B cell (primary cell): ENCODE measurements around the gene ITIH3. TPM values are rescaled to one million over a fixed set of nuclear protein-coding genes. Genes with fewer than 3 reads are reported as not detected.

Experiments
- ATAC-seq: fragments of 200-7000 bp; cut with Tn5 transposase; one replicate; pipeline ENCODE4 v1.10.0; 2021; ENCODE audit warnings: low read depth, mild to moderate bottlenecking, moderate number of reproducible peaks, moderate library complexity
- CTCF ChIA-PET: fragments of 350-600 bp; sonication (Branson Sonifier 250); formaldehyde crosslinking; loops from one replicate; lab custom pipeline; 2021; ENCODE audit warnings: antibody characterized with exemption, inconsistent platforms; lab: Charles Lee
- POLR2A ChIA-PET: fragments of 350-600 bp; sonication (Branson Sonifier 250); formaldehyde crosslinking; loops from one replicate; lab custom pipeline; 2021; ENCODE audit warnings: antibody characterized with exemption; lab: Charles Lee
- DNase-seq: peaks from one replicate; pipeline ENCODE4 v3.0.0; 2013
- H2AFZ ChIP-seq: 2 replicates; pipeline ENCODE4 v1.6.1; 2012; ENCODE audit warnings: mild to moderate bottlenecking, low read depth, low read length; ENCODE audit not compliant: insufficient read depth, poor library complexity, severe bottlenecking
- H3K27ac ChIP-seq, 2 donors: 1 replicate in 1 of 2; 2 replicates in 1 of 2; pipeline ENCODE4 v1.5.1; 2012 to 2013; ENCODE audit warnings: low read length in 2 of 2, mild to moderate bottlenecking in 2 of 2, moderate library complexity in 1 of 2
- H3K27me3 ChIP-seq, 4 experiments: fragments of 200-600 bp in 1 of 4; sonication (generic) in 1 of 4; replicated peaks in 1 of 4; 1 replicate in 2 of 4; 2 replicates in 2 of 4; pipeline versions ENCODE4 v1.6.1 to v1.7.0; 2013 to 2016; ENCODE audit warnings: low read length in 3 of 4, mild to moderate bottlenecking in 2 of 4, mixed read lengths in 1 of 4, moderate library complexity in 1 of 4; ENCODE audit not compliant: insufficient read depth in 4 of 4, control insufficient read depth in 3 of 4; ENCODE audit errors: control extremely low read depth in 1 of 4
- H3K36me3 ChIP-seq, 2 experiments: replicated peaks in 1 of 2; 1 replicate in 1 of 2; 2 replicates in 1 of 2; pipeline versions ENCODE4 v1.6.1 to v1.7.1; 2013; ENCODE audit warnings: low read length in 1 of 2; ENCODE audit not compliant: insufficient read depth in 2 of 2, control insufficient read depth in 1 of 2; ENCODE audit errors: control extremely low read depth in 1 of 2, extremely low read depth in 1 of 2
- H3K4me1 ChIP-seq, 2 donors: fragments of 200-600 bp in 1 of 2; sonication (generic) in 1 of 2; 1 replicate in 1 of 2; 2 replicates in 1 of 2; pipeline versions ENCODE4 v1.5.1 to v1.6.1; 2013 to 2017; ENCODE audit warnings: low read length in 2 of 2; ENCODE audit not compliant: control insufficient read depth in 2 of 2, insufficient read depth in 2 of 2
- H3K4me2 ChIP-seq: replicated peaks from 2 replicates; pipeline ENCODE3; 2012; ENCODE audit warnings: mild to moderate bottlenecking, low read depth, low read length; ENCODE audit not compliant: poor library complexity, severe bottlenecking
- H3K4me3 ChIP-seq, 5 experiments: fragments of 200-600 bp in 1 of 5; sonication (generic) in 1 of 5; 1 replicate in 3 of 5; 2 replicates in 2 of 5; pipeline versions ENCODE4 v1.5.1 to v1.7.0; 2011 to 2016; ENCODE audit warnings: low read length in 4 of 5, mild to moderate bottlenecking in 4 of 5, low read depth in 2 of 5, control low read depth in 1 of 5, moderate library complexity in 1 of 5; ENCODE audit not compliant: insufficient read depth in 1 of 5; ENCODE audit errors: control extremely low read depth in 1 of 5, extremely low read depth in 1 of 5
- H3K79me2 ChIP-seq: fragments of 200-600 bp; sonication (generic); one replicate; pipeline ENCODE4 v1.6.0; 2016; ENCODE audit warnings: low read length; ENCODE audit not compliant: control insufficient read depth, insufficient read depth
- H3K9ac ChIP-seq: fragments of 200-600 bp; sonication (generic); 2 replicates; pipeline ENCODE4 v1.6.1; 2017; ENCODE audit warnings: mild to moderate bottlenecking, low read length, moderate library complexity
- H3K9me3 ChIP-seq, 3 donors: one replicate each; pipeline versions ENCODE4 v1.6.1 to v1.7.1; 2013; ENCODE audit warnings: low read length in 2 of 3; ENCODE audit not compliant: control insufficient read depth in 2 of 3, insufficient read depth in 1 of 3; ENCODE audit errors: control extremely low read depth in 1 of 3
- H4K20me1 ChIP-seq: 2 replicates; pipeline ENCODE4 v1.6.0; 2012; ENCODE audit warnings: mild to moderate bottlenecking, low read length; ENCODE audit not compliant: insufficient read depth, control insufficient read depth, poor library complexity, severe bottlenecking
- H3K27ac Mint-ChIP-seq: one replicate; pipeline ENCODE4 v1.8.0; 2021; ENCODE audit warnings: mixed read lengths
- H3K27me3 Mint-ChIP-seq: one replicate; pipeline ENCODE4 v1.8.0; 2021; ENCODE audit warnings: mixed read lengths
- H3K4me1 Mint-ChIP-seq: one replicate; pipeline ENCODE4 v1.8.0; 2021; ENCODE audit warnings: mixed read lengths
- H3K4me3 Mint-ChIP-seq: one replicate; pipeline ENCODE4 v1.8.0; 2021; ENCODE audit warnings: mixed read lengths
- H3K9me3 Mint-ChIP-seq: one replicate; pipeline ENCODE4 v1.8.0; 2022; ENCODE audit warnings: mixed read lengths; ENCODE audit not compliant: insufficient read depth
- EZH2 ChIP-seq: IDR thresholded peaks from 2 replicates; pipeline ENCODE4 v1.6.1; 2012; ENCODE audit warnings: borderline replicate concordance, low read depth, mild to moderate bottlenecking, moderate library complexity, low read length; ENCODE audit not compliant: insufficient read depth, poor library complexity, severe bottlenecking
- WGBS: methylation state at CpG from one replicate; pipeline ENCODE4 v1.1.5; 2013; ENCODE audit warnings: missing lambda C conversion rate; ENCODE audit not compliant: insufficient coverage; 5-methylcytosine and 5-hydroxymethylcytosine counted together
- intact Hi-C: fragments of 100-400 bp; cut with micrococcal nuclease; formaldehyde crosslinking; loops from one replicate; pipeline ENCODE4 v1.10.0; 2022
- polyA plus RNA-seq: library from polyadenylated mRNA; depleted of rRNA; stranded (reverse); fragments of >200 nt; gene quantifications from 2 replicates; pipeline ENCODE4 v1.2.3, GENCODE V29; 2012
- total RNA-seq, 2 donors: library from RNA; stranded (reverse); fragments of 120-200 nt in 1 of 2; gene quantifications; 1 replicate in 1 of 2; 2 replicates in 1 of 2; pipeline versions ENCODE4 v1.2.3 to v1.2.4, GENCODE V29; 2013 to 2022
- TF ChIP-seq, protein P1 (sequence below): fragments of 200-600 bp; IDR thresholded peaks from one replicate; pipeline ENCODE4 v1.8.0; 2022; ENCODE audit warnings: antibody characterized with exemption, mild to moderate bottlenecking

Gene ITIH3
- total and polyA plus RNA-seq, 2 donors (not counting 1 experiment from before 2014, with no cell fraction given), result not detected

DNA sequence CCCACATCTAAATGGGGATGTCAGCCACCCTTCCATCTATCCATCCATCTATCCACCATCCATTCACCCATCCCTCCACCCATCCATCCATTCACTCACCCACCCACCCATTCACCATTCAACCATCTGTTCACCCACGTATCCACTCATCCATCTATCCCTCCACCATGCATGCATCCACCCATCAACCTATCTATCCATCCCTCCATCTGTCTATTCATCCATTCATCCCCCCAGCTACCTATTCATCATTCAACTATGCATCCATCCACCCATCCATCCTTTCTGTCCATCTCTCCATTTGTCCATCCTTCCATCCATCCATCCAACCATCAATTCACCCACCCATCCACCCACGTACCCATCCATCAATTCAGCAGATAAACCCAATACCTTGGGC is 14.6 kb downstream of the ITIH3 start:
- intact Hi-C loops, result no loop called here
- CTCF ChIA-PET, result no interaction called here
- Mint-ChIP-seq H3K27ac (no peak overlapping the region), H3K4me1 (no peaks in the 10 kb centered on the region), H3K27me3 (no peaks in the 10 kb centered on the region), H3K9me3 (no peaks in the 10 kb centered on the region), H3K4me3 (no peak overlapping the region)
- no peak overlapping the region for H3K4me2 ChIP-seq
- WGBS, result 88% methylated on average over 1 of the region's 2 CpGs
- no peaks in the 10 kb centered on the region for H3K79me2 ChIP-seq
- H3K9ac ChIP-seq, result no peak overlapping the region
- no peaks in the 10 kb centered on the region for H3K27me3 ChIP-seq
- ATAC-seq (no peak), DNase-seq (no peak)
- H3K36me3 ChIP-seq, result no peaks in the 10 kb centered on the region
- TF ChIP-seq EZH2, result no peak
- TF ChIP-seq, protein P1, sequence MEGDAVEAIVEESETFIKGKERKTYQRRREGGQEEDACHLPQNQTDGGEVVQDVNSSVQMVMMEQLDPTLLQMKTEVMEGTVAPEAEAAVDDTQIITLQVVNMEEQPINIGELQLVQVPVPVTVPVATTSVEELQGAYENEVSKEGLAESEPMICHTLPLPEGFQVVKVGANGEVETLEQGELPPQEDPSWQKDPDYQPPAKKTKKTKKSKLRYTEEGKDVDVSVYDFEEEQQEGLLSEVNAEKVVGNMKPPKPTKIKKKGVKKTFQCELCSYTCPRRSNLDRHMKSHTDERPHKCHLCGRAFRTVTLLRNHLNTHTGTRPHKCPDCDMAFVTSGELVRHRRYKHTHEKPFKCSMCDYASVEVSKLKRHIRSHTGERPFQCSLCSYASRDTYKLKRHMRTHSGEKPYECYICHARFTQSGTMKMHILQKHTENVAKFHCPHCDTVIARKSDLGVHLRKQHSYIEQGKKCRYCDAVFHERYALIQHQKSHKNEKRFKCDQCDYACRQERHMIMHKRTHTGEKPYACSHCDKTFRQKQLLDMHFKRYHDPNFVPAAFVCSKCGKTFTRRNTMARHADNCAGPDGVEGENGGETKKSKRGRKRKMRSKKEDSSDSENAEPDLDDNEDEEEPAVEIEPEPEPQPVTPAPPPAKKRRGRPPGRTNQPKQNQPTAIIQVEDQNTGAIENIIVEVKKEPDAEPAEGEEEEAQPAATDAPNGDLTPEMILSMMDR, result no peak
- H2AFZ ChIP-seq, result no peak overlapping the region
- H3K27ac ChIP-seq, result no peak overlapping the region
- H3K4me3 ChIP-seq, result no peak overlapping the region
- H3K9me3 ChIP-seq, result no peaks in the 10 kb centered on the region
- H3K4me1 ChIP-seq, result no peaks in the 10 kb centered on the region
- POLR2A ChIA-PET, result no interaction called here
- no peaks in the 10 kb centered on the region for H4K20me1 ChIP-seq

DNA sequence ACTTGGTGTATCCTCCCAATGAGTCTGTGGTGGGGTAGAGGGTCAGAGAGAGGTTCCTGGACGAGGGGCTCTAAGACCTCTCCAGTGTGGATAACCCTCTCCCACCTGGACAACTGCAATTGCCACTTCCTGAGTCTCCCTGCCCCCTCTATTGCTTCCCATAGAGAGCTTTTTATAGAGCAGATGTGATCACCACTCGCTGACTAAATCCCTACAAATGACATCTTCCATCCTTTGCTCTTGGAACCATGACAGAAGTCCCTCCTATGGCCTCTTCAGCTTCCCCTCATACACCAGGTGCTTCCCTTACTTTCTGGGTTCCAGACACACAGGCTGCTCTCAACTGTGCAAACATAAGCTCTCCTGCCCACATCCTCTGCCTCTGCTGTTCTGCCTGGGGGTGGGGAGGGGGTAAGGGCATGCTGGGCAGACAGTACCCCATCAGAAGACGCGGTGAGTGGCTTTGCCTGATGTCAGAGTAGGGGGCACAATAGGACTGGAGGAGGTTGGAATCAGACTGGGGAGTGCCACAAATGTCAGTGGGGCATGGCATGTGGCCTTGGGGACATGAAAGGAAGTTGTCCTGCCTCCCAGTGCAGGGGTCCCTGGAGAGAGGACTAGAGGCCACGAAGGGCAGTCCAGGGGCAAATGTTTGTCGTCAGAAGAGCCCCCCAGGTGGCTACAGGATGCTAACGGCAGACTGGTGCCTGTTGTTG is 15.2 kb downstream of the ITIH3 start:
- intact Hi-C loops, result no loop called here
- no peak overlapping the region for H3K4me2 ChIP-seq
- DNase-seq, result no peak
- no peaks in the 10 kb centered on the region for H3K9me3 Mint-ChIP-seq
- no peaks in the 10 kb centered on the region for H3K9me3 ChIP-seq
- no peak overlapping the region for H3K4me3 Mint-ChIP-seq
- no peaks in the 10 kb centered on the region for H3K27me3 Mint-ChIP-seq
- no peaks in the 10 kb centered on the region for H3K27me3 ChIP-seq
- no peaks in the 10 kb centered on the region for H3K36me3 ChIP-seq
- no peaks in the 10 kb centered on the region for H3K4me1 Mint-ChIP-seq
- no peak overlapping the region for H2AFZ ChIP-seq
- H3K4me3 ChIP-seq, result no peak overlapping the region
- H3K79me2 ChIP-seq, result no peaks in the 10 kb centered on the region
- no peak overlapping the region for H3K27ac Mint-ChIP-seq
- ATAC-seq, result no peak
- POLR2A ChIA-PET, result no interaction called here
- no peak overlapping the region for H3K27ac ChIP-seq
- H4K20me1 ChIP-seq, result no peaks in the 10 kb centered on the region
- no peaks in the 10 kb centered on the region for H3K4me1 ChIP-seq
- TF ChIP-seq EZH2, result no peak
- TF ChIP-seq, protein P1, result no peak
- no peak overlapping the region for H3K9ac ChIP-seq
- CTCF ChIA-PET, result no interaction called here
- WGBS, result 6% methylated on average over 7 of the region's 7 CpGs
